ENCODE data around the gene AOC2. TPM values are rescaled to one million over a fixed set of nuclear protein-coding genes. Genes with fewer than 3 reads are reported as not detected.
A peak's percentile ranks its signal among the peaks of the same experiment; 100 is the strongest.
"Not testable (repeated sequence)": the region's sequence is repeated elsewhere in the genome, so short reads cannot be mapped to it uniquely, and the experiment has no call there.

The AOC2 gene
- total RNA-seq, 3 donors from 2014 or later: 0.92 to 2.1 (median 0.96) TPM

GRCh38 chr17:42878924-42879595 lies 34.7 kb downstream of the AOC2 start:
- H3K4me1 ChIP-seq (ENCODE audit: low read depth): no peaks in the 10 kb centered on the region
- intact Hi-C loops (cut with DNase I, micrococcal nuclease): no loop called here
- no peak for ATAC-seq
- TF ChIP-seq CTCF (IDR thresholded peaks at IDR 0.05): no peak
- no peak for DNase-seq
- H3K4me3 ChIP-seq: no peak overlapping the region
- no peaks in the 10 kb centered on the region for H3K36me3 ChIP-seq (ENCODE audit: low read depth)
- H3K9me3 ChIP-seq: no peaks in the 10 kb centered on the region

GRCh38 chr17:42879596-42879985 lies 35.2 kb downstream of the AOC2 start:
- TF ChIP-seq CTCF (IDR thresholded peaks at IDR 0.05): no peak
- no peak for DNase-seq
- Histone ChIP-seq H3K4me1 (ENCODE audit: low read depth) (no peaks in the 10 kb centered on the region), H3K4me3 (no peak overlapping the region), H3K36me3 (ENCODE audit: low read depth) (no peaks in the 10 kb centered on the region), H3K9me3 (no peaks in the 10 kb centered on the region)
- no peak for ATAC-seq
- intact Hi-C loops (cut with DNase I, micrococcal nuclease): no loop called here

DNA sequence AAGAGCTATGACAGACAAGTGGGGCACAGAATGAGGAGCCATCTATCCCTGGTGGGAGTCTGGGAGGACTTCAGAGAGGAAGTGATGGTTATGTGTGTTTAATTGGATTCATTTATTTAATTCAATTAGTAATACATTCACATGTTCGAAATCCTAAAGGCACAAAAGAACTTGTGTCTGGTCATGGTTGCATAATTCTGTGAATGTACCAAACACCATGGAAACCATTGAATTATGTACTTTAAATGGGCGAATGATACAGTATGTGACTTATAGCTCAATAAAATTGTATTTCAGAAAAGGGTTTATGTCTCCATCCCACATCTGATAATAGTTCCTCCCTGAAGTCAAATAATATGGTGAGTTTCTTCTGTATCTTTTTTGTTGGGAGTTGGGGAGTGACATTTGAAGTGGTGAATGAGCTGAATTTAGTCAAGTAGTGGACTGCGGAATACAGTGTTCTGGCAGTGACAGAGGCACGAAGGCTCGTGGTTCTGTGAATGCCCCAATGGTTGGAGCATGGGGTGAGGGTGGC lies 36.5 kb downstream of the AOC2 start:
- TF ChIP-seq CTCF (IDR thresholded peaks at IDR 0.05): no peak
- intact Hi-C loops (cut with DNase I, micrococcal nuclease): no loop called here
- ATAC-seq (no peak), DNase-seq (no peak)
- Histone ChIP-seq H3K9me3 (no peaks in the 10 kb centered on the region), H3K36me3 (ENCODE audit: low read depth) (no peaks in the 10 kb centered on the region), H3K4me3 (no peak overlapping the region), H3K4me1 (ENCODE audit: low read depth) (no peaks in the 10 kb centered on the region)

GRCh38 chr17:42881706-42882105 lies 37.3 kb downstream of the AOC2 start:
- intact Hi-C loops (cut with DNase I, micrococcal nuclease); H3K4me1 ChIP-seq (ENCODE audit: low read depth); H3K4me3 ChIP-seq; ATAC-seq; H3K36me3 ChIP-seq (ENCODE audit: low read depth); H3K9me3 ChIP-seq; DNase-seq: not testable (repeated sequence)

- no peak for TF ChIP-seq CTCF (IDR thresholded peaks at IDR 0.05)
- ATAC-seq (no peak), DNase-seq (no peak)
- H3K4me3 ChIP-seq: no peak overlapping the region
- no peaks in the 10 kb centered on the region for H3K9me3 ChIP-seq
- H3K4me1 ChIP-seq (ENCODE audit: low read depth): no peaks in the 10 kb centered on the region
- intact Hi-C loops (cut with DNase I, micrococcal nuclease): no loop called here
- H3K36me3 ChIP-seq (ENCODE audit: low read depth): no peaks in the 10 kb centered on the region
These were observed 37.8 kb downstream of the AOC2 start for GRCh38 chr17:42882166-42882565.

DNA sequence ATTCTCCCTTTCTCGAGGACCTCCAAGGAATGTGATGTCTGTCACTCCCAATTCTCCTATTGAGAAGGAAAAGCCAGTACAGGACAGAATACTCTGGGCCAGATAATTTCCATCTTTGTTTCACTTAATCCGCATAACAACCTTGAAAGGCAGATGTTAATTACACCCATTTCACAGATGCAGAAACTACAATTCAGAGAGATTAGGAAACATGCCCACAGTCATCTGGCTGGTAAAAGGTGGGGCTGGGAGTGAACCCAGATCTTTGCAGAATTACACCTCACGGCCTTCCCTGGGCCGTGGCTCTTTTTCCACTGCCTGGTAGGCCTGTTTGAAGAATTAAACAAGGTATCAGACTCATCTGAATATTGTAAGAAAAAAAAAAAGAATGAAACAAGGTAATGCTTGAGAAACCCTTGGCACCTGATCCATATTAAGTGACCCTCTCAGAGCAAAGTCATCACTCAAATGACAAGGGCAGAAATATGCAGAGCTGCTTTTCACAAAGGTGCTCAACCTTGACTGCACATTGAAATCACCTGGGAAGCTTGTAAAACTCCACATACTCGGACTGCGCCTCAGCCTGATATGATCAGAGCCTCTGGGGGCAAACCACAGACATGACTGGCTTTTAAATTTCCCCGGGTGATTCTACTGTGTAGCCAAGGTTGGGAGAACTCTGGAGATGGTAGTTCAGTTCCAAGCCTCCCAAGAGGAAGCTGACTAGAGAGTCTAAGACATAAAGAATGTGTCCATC lies 39.6 kb downstream of the AOC2 start:
- intact Hi-C loops (cut with DNase I, micrococcal nuclease): no loop called here
- H3K4me1 ChIP-seq (ENCODE audit: low read depth): no peaks in the 10 kb centered on the region
- H3K4me3 ChIP-seq: no peak overlapping the region
- ATAC-seq (no peak), DNase-seq (peak in 1 of 3 donors; percentile 1)
- H3K9me3 ChIP-seq: no peaks in the 10 kb centered on the region
- no peak for TF ChIP-seq CTCF (IDR thresholded peaks at IDR 0.05)
- H3K36me3 ChIP-seq (ENCODE audit: low read depth): no peaks in the 10 kb centered on the region

- DNase-seq; H3K4me1 ChIP-seq (ENCODE audit: low read depth); H3K36me3 ChIP-seq (ENCODE audit: low read depth); intact Hi-C loops (cut with DNase I, micrococcal nuclease); ATAC-seq; H3K9me3 ChIP-seq; H3K4me3 ChIP-seq: not testable (repeated sequence)
These were observed 41.4 kb downstream of the AOC2 start for GRCh38 chr17:42885806-42886205.
